GM10248 (cell line): Measurements from ENCODE around the gene MAP3K5.

Experiments used
- CTCF ChIA-PET: fragments of 300-600 bp; sonication (Branson Sonifier 250); formaldehyde crosslinking; extraction: SDS; loops from one replicate; lab custom pipeline; 2021; ENCODE audit warnings: antibody characterized with exemption; lab: Yijun Ruan, JAX
- POLR2A ChIA-PET: fragments of 350-650 bp; sonication (Branson Sonifier 250); formaldehyde crosslinking; extraction: SDS; loops from one replicate; lab custom pipeline; 2020; ENCODE audit warnings: antibody characterized with exemption; lab: Yijun Ruan, JAX
- DNase-seq: peaks from one replicate; pipeline ENCODE4 v3.0.0; 2012; ENCODE audit errors: extremely low spot score
- TF ChIP-seq, protein P1 (sequence below): IDR thresholded peaks from 2 replicates; pipeline ENCODE4 v1.5.1; 2012; ENCODE audit warnings: mild to moderate bottlenecking, low read depth; ENCODE audit errors: extremely low read depth, missing control alignments, control extremely low read depth

MAP3K5 gene

DNA sequence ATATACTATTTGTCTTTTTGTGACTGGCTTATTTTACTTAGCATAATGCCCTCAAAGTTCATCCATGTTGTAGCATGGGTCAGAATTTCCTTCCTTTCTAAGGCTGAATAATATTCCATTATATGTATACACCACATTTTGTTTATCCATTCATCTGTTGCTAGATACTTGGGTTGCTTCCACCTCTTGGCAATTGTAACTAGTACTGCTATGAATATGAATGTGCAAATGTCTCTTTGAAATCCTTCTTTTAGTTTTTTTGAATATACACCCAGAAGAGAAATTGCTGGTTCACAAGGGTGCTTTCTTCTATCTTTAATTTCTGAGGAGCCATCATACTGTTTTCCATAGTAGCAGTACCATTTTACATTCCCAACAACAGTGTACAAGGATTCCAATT is 220.8 kb downstream of the MAP3K5 start:
- ChIA-PET CTCF (no interaction called here), POLR2A (no interaction called here)
- TF ChIP-seq, protein P1, sequence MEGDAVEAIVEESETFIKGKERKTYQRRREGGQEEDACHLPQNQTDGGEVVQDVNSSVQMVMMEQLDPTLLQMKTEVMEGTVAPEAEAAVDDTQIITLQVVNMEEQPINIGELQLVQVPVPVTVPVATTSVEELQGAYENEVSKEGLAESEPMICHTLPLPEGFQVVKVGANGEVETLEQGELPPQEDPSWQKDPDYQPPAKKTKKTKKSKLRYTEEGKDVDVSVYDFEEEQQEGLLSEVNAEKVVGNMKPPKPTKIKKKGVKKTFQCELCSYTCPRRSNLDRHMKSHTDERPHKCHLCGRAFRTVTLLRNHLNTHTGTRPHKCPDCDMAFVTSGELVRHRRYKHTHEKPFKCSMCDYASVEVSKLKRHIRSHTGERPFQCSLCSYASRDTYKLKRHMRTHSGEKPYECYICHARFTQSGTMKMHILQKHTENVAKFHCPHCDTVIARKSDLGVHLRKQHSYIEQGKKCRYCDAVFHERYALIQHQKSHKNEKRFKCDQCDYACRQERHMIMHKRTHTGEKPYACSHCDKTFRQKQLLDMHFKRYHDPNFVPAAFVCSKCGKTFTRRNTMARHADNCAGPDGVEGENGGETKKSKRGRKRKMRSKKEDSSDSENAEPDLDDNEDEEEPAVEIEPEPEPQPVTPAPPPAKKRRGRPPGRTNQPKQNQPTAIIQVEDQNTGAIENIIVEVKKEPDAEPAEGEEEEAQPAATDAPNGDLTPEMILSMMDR, result no peak
- DNase-seq, result no peak

DNA sequence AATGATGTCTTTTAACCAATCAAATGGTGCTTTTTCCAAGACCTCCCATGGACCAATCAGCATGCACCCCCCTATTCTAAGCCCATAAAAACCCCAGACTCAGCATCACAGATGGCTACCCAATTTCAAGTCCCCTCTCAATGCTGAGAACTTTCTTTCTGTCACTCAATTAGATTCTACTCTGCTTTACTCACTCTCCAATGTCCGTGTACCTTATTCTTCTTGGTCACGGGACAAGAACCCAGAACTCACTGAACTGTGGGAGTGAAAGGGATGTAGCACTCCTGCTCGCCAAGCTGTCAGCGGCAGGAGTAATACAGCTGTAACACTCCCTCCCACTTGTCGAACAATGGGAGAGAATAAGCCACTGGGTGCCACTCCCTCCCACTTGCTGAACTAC is 221.2 kb downstream of the MAP3K5 start:
- CTCF ChIA-PET, result no interaction called here
- DNase-seq, result no peak
- POLR2A ChIA-PET, result no interaction called here
- TF ChIP-seq, protein P1, result no peak

DNA sequence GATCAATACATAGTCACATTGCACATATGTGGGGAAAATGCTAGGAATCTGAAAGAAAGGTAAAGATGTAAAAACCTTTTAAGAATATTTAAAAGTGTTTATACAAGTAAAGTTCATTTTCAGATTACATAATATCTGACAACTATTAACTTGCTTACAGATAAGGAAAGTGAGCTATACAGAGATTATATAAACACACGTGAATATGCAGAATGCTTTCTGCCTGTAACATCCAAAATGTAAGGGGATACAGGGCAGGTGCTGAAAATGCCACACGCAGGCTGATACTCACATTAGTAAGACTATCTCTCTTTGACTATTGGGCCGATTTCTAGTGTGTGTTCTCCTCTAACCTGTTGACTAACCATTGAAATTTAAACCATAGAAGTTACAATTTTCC is 224.1 kb downstream of the MAP3K5 start:
- DNase-seq, result no peak
- TF ChIP-seq, protein P1, result no peak
- ChIA-PET POLR2A (no interaction called here), CTCF (no interaction called here)

DNA sequence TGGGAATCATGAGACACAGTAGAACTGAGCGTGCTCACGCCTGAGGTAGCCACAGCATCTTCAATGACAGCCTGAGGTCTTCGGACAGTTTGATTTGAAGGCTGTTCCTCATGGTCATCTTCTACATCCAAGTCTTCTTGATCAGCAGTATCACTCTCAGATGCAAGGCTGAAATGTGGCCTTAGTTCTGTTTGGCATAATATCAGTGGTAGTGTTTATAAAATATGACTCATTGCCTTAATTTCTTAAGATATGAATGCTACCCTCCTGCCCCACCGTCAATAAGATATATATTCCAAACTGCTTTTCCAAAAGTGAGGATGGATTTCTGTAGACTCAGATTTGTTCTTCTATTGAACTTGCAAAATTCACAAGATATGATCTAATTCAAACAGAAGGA is 224.6 kb downstream of the MAP3K5 start:
- CTCF ChIA-PET, result interaction anchor here (1.0 kb wide), 1 partner anchor 225 kb away, joined by 3 read pairs; the partner anchor contains the start of gene MAP3K5
- POLR2A ChIA-PET, result no interaction called here
- no peak for DNase-seq
- TF ChIP-seq, protein P1, result no peak

DNA sequence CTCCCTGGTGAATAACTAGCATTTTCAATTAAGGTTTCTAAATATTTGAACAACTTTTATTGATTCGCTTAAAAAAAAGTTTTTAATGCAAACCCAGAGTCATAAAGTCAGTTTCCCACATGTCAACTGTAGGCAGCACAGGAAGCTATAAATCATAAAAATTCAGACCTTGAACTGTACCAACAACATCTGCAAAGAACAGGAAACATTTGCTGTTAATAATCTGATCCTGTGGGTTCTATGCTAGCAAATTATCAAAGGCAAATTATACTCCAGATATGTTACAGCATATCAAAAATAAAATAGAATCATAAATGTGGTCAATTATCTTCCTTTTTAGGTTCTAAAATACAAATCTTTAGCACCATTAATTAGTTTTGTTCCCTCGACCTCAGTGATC is 225.4 kb downstream of the MAP3K5 start:
- CTCF ChIA-PET, result interaction anchor here (1.0 to 1.2 kb wide), 2 partner anchors 15 to 225 kb away, joined by 3 read pairs; partner anchors contain the start of gene MAP3K5
- TF ChIP-seq, protein P1, result no peak
- POLR2A ChIA-PET, result no interaction called here

DNA sequence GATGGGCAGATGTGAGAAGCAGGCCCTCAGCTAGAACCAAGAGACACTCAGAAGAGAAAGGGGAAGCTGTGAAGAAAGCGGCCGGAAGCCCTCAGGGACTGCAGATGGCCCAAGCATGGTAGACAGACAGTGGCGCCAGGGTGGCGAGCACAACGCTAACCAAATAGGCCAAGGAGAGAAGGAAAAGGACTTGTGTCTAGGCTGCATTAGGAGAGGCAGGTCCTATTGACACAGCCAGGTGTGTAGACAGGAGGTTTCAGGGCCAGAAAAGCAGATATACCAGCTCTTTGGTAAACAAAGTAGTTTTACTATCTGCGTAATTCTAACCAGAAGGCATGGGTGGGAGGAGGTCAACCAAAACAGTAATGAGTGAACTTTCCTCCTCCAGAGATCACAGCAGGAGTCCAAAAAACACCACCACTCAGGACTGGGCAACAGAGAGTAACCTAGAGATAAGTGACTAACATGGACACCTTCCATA is 226.2 kb downstream of the MAP3K5 start:
- no peak for DNase-seq
- TF ChIP-seq, protein P1, result no peak
- POLR2A ChIA-PET, result no interaction called here
- CTCF ChIA-PET, result interaction anchor here (1.2 to 2.0 kb wide), 4 partner anchors 10 to 22 kb away, joined by 3 to 8 read pairs (median 4); partner anchors contain the start of gene MAP7

More for the DNA sequence above, 225.4 kb downstream of the MAP3K5 start:
- DNase-seq, result no peak
